ENCODE data around the gene DHRS13. TPM values are rescaled to one million over a fixed set of nuclear protein-coding genes. Genes with fewer than 3 reads are reported as not detected.

DHRS13 gene
- total and polyA plus RNA-seq, 2 donors (not counting 3 experiments of a cell fraction or from before 2014, with no cell fraction given) = 7.2 to 9.3 TPM

DNA sequence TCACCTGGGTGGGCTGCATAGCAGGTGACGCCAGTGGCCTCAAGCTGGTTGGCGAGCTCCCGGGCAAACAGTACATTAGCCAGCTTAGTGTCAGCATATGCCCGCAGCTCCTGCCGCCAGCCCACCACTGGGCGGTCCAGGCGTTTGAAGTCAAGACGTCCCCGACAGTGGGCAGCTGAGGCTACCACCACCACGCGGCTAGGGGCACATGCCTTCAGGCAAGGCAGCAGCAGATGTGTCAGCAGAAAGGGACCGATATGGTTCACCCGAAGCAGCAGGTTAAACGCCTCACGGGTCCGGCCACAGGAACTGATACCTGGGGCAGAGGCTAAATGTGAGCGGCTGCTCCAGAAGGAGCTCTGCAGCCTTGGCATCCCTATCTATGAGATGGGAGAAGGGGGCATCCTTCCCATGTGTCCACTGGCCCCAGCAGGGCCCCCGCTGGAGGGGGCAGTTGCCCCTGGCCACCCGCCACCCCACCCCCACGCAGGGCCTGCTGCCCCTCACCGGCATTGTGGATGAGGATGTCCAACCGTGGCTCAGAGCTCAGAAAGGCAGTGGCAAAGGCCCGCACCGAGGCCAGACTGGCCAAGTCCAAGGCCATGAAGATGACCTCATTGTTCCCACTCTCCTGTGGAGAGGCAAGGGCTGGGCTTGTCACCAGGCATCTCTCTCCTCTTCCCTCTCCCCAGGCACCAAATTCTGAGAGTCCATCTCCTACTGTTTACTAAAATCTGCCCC is 1.7 kb downstream of the DHRS13 start:
- POLR2A ChIA-PET = interaction anchor here (0.5 to 1.4 kb wide), 3 partner anchors 8 to 78 kb away, joined by 3 to 4 read pairs (median 3); no protein-coding TSS in a partner anchor
- intact Hi-C loops (cut with micrococcal nuclease) = no loop called here
- CTCF ChIA-PET = interaction anchor here (0.6 to 2.6 kb wide), 11 partner anchors 10 to 216 kb away, joined by 3 to 25 read pairs (median 5); partner anchors contain the start of gene TLCD1

More for the DNA sequence above, 1.7 kb downstream of the DHRS13 start:
- BruUV-seq (replicated peaks) = no TSS peak
- no peaks in the 10 kb centered on the region for H4K20me1 ChIP-seq (replicated peaks; ENCODE audit: control insufficient read depth, extremely low read depth, insufficient read depth, low read length)
- no peaks in the 10 kb centered on the region for H3K9me3 ChIP-seq (replicated peaks; ENCODE audit: control insufficient read depth, insufficient read depth, low read length)
- no peak overlapping the region for H3K4me2 ChIP-seq (ENCODE audit: insufficient read depth, low read length)
- peaks cover 23% of the 10 kb centered on the region for H3K4me1 ChIP-seq (ENCODE audit: control insufficient read depth, extremely low read depth, insufficient read depth, low read length)
- DNase-seq (ENCODE audit: low read depth, low spot score) (no peak), FAIRE-seq (no peak)
- no peak overlapping the region for H3K9ac ChIP-seq (replicated peaks; ENCODE audit: extremely low read depth, insufficient read depth, low read length)
- peaks cover 0 to 2% of the 10 kb centered on the region in 2 experiments for H3K36me3 ChIP-seq (ENCODE audit: control insufficient read depth in 2 of 2, extremely low read depth in 1 of 2, insufficient read depth in 2 of 2, low read length in 2 of 2)
- H3K27me3 ChIP-seq (ENCODE audit: control insufficient read depth in 2 of 2, insufficient read depth in 2 of 2, low read length in 2 of 2) = no peaks in the 10 kb centered on the region
- no peak for TF ChIP-seq MYC (IDR thresholded peaks at IDR 0.05; ENCODE audit: low read depth, low read length)
- no peak for TF ChIP-seq EZH2 (IDR thresholded peaks at IDR 0.05; ENCODE audit: borderline replicate concordance, low read depth, low read length, severe bottlenecking)
- TF ChIP-seq JUN (IDR thresholded peaks at IDR 0.05; ENCODE audit: borderline replicate concordance, insufficient read depth, insufficient read length, low read depth) = no peak
- TF ChIP-seq, protein P1, sequence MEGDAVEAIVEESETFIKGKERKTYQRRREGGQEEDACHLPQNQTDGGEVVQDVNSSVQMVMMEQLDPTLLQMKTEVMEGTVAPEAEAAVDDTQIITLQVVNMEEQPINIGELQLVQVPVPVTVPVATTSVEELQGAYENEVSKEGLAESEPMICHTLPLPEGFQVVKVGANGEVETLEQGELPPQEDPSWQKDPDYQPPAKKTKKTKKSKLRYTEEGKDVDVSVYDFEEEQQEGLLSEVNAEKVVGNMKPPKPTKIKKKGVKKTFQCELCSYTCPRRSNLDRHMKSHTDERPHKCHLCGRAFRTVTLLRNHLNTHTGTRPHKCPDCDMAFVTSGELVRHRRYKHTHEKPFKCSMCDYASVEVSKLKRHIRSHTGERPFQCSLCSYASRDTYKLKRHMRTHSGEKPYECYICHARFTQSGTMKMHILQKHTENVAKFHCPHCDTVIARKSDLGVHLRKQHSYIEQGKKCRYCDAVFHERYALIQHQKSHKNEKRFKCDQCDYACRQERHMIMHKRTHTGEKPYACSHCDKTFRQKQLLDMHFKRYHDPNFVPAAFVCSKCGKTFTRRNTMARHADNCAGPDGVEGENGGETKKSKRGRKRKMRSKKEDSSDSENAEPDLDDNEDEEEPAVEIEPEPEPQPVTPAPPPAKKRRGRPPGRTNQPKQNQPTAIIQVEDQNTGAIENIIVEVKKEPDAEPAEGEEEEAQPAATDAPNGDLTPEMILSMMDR (IDR thresholded peaks at IDR 0.05; ENCODE audit: extremely low read depth in 1 of 2, insufficient read depth in 1 of 2, low read depth in 1 of 2, low read length in 2 of 2) = no peak
- no peak for TF ChIP-seq POLR2AphosphoS5 (IDR thresholded peaks at IDR 0.05; ENCODE audit: insufficient read depth, low read depth, low read length)
- no peak for TF ChIP-seq MAX (IDR thresholded peaks at IDR 0.05; ENCODE audit: insufficient read depth, insufficient read length)
- no peak for TF ChIP-seq POLR2A (IDR thresholded peaks at IDR 0.05; ENCODE audit: low read depth, low read length)
- TF ChIP-seq FOS (IDR thresholded peaks at IDR 0.05; ENCODE audit: borderline replicate concordance, insufficient read depth, low read length) = no peak
- TF ChIP-seq GATA2 (IDR thresholded peaks at IDR 0.05; ENCODE audit: insufficient read depth, insufficient read length, low read depth, low read length) = no peak
- no peak overlapping the region for H2AFZ ChIP-seq (ENCODE audit: low read depth, low read length)
- no peaks in the 10 kb centered on the region for H3K9me1 ChIP-seq (replicated peaks; ENCODE audit: control insufficient read depth, extremely low read depth, insufficient read depth, low read length)
- no peak overlapping the region for H3K27ac ChIP-seq (ENCODE audit: insufficient read depth, low read depth, low read length)
- dilution Hi-C loops (cut with MboI; ENCODE audit: extremely low pct_ligation_motif_present, low sequenced_read_pairs) = no loop called here
- peaks cover 8% of the 10 kb centered on the region for H3K79me2 ChIP-seq (ENCODE audit: control insufficient read depth, insufficient read depth, low read length)
- H3K4me3 ChIP-seq (replicated peaks in 1 of 3; ENCODE audit: insufficient read depth in 1 of 3, low read depth in 1 of 3, low read length in 3 of 3) = no peak overlapping the region

All from endothelial cell of umbilical vein (primary cell).